CD14-positive monocyte (primary cell): ENCODE measurements around the gene DNAJA4. TPM values are rescaled to one million over a fixed set of nuclear protein-coding genes. Genes with fewer than 3 reads are reported as not detected.

Source experiments
- DNase-seq, 3 donors: peaks; one replicate each; pipeline ENCODE4 v3.0.0-alpha.2; 2011 to 2022
- H2AFZ ChIP-seq: 2 replicates; pipeline ENCODE4 v1.6.0; 2012; ENCODE audit warnings: mild to moderate bottlenecking, low read depth, low read length, inconsistent platforms; ENCODE audit not compliant: insufficient read depth, poor library complexity, severe bottlenecking
- H3K27ac ChIP-seq, 2 donors: 1 replicate in 1 of 2; 2 replicates in 1 of 2; pipeline ENCODE4 v1.5.1; 2012 to 2013; ENCODE audit warnings: low read length in 2 of 2, control low read depth in 1 of 2, inconsistent platforms in 1 of 2, low read depth in 1 of 2, mild to moderate bottlenecking in 1 of 2
- H3K27me3 ChIP-seq, 2 donors: one replicate each; pipeline versions ENCODE4 v1.6.0 to v1.6.1; 2011 to 2013; ENCODE audit warnings: low read length in 2 of 2; ENCODE audit not compliant: control insufficient read depth in 2 of 2, insufficient read depth in 2 of 2
- H3K36me3 ChIP-seq, 2 donors: replicated peaks in 1 of 2; 1 replicate in 1 of 2; 2 replicates in 1 of 2; pipeline versions ENCODE4 v1.5.1 to v1.6.1; 2012 to 2013; ENCODE audit warnings: low read length in 2 of 2, control low read depth in 1 of 2, inconsistent platforms in 1 of 2, mild to moderate bottlenecking in 1 of 2; ENCODE audit not compliant: insufficient read depth in 2 of 2, control insufficient read depth in 1 of 2
- H3K4me1 ChIP-seq, 2 donors: 1 replicate in 1 of 2; 2 replicates in 1 of 2; pipeline versions ENCODE4 v1.5.1 to v1.6.1; 2012 to 2013; ENCODE audit warnings: low read length in 2 of 2, control low read depth in 1 of 2, inconsistent platforms in 1 of 2, mild to moderate bottlenecking in 1 of 2, moderate library complexity in 1 of 2; ENCODE audit not compliant: insufficient read depth in 2 of 2, control insufficient read depth in 1 of 2
- H3K4me2 ChIP-seq: replicated peaks from 2 replicates; pipeline ENCODE3; 2012; ENCODE audit warnings: low read length, moderate library complexity, mild to moderate bottlenecking; ENCODE audit not compliant: poor library complexity, severe bottlenecking; ENCODE audit errors: extremely low read depth
- H3K4me3 ChIP-seq, 3 experiments: fragments of 200-600 bp in 1 of 3; sonication (generic) in 1 of 3; replicated peaks in 1 of 3; 1 replicate in 2 of 3; 2 replicates in 1 of 3; pipeline ENCODE4 v1.5.1; 2011 to 2013; ENCODE audit warnings: low read length in 3 of 3, mild to moderate bottlenecking in 3 of 3, control low read depth in 2 of 3, low read depth in 2 of 3, inconsistent platforms in 1 of 3, moderate library complexity in 1 of 3
- H3K79me2 ChIP-seq: 2 replicates; pipeline ENCODE4 v1.6.0; 2012; ENCODE audit warnings: mild to moderate bottlenecking, control low read depth, inconsistent platforms, low read length, moderate library complexity; ENCODE audit not compliant: insufficient read depth
- H3K9ac ChIP-seq: 2 replicates; pipeline ENCODE4 v1.6.0; 2017; ENCODE audit warnings: low read length, mild to moderate bottlenecking; ENCODE audit not compliant: insufficient read depth, poor library complexity, severe bottlenecking
- H3K9me3 ChIP-seq, 2 donors: replicated peaks in 1 of 2; 1 replicate in 1 of 2; 2 replicates in 1 of 2; pipeline versions ENCODE4 v1.5.1 to v1.6.1; 2012 to 2013; ENCODE audit warnings: low read length in 2 of 2, control low read depth in 1 of 2; ENCODE audit not compliant: control insufficient read depth in 1 of 2, insufficient read depth in 1 of 2
- H4K20me1 ChIP-seq: 2 replicates; pipeline ENCODE4 v1.6.0; 2012; ENCODE audit warnings: mild to moderate bottlenecking, low read length, control low read depth, moderate library complexity; ENCODE audit not compliant: insufficient read depth
- H3K27ac Mint-ChIP-seq, 7 donors: one replicate each; pipeline ENCODE4 v1.8.0; 2020; ENCODE audit warnings: mild to moderate bottlenecking in 7 of 7, mixed read lengths in 7 of 7, moderate library complexity in 6 of 7, inconsistent platforms in 2 of 7
- H3K27me3 Mint-ChIP-seq, 3 donors: one replicate each; pipeline ENCODE4 v1.8.0; 2021 to 2022; ENCODE audit warnings: low read depth in 3 of 3, mild to moderate bottlenecking in 3 of 3, mixed read lengths in 3 of 3, moderate library complexity in 3 of 3, inconsistent platforms in 1 of 3
- H3K36me3 Mint-ChIP-seq, 2 donors: one replicate each; pipeline ENCODE4 v1.8.0; 2020; ENCODE audit warnings: mixed read lengths in 2 of 2, inconsistent platforms in 1 of 2, mild to moderate bottlenecking in 1 of 2
- H3K4me1 Mint-ChIP-seq: one replicate; pipeline ENCODE4 v1.8.0; 2020; ENCODE audit warnings: mild to moderate bottlenecking, mixed read lengths
- H3K4me3 Mint-ChIP-seq, 2 donors: one replicate each; pipeline ENCODE4 v1.8.0; 2020; ENCODE audit warnings: mild to moderate bottlenecking in 2 of 2, mixed read lengths in 2 of 2, moderate library complexity in 1 of 2
- H3K9me3 Mint-ChIP-seq, 7 donors: one replicate each; pipeline ENCODE4 v1.8.0; 2020 to 2022; ENCODE audit warnings: mixed read lengths in 7 of 7, mild to moderate bottlenecking in 6 of 7, moderate library complexity in 6 of 7, inconsistent platforms in 2 of 7
- WGBS: methylation state at CpG from one replicate; pipeline ENCODE4 v1.1.5; 2013; ENCODE audit warnings: missing lambda C conversion rate; ENCODE audit not compliant: insufficient coverage; 5-methylcytosine and 5-hydroxymethylcytosine counted together
- intact Hi-C, 2 donors: fragments of 100-400 bp; cut with micrococcal nuclease; formaldehyde crosslinking; loops; one replicate each; pipeline versions ENCODE4 v1.15.0 to v1.15.1; 2023
- polyA plus RNA-seq, 3 donors: library from polyadenylated mRNA; depleted of rRNA in 1 of 3; unstranded in 2 of 3; stranded (reverse) in 1 of 3; fragments of 300-500 nt in 2 of 3; fragments of >200 nt in 1 of 3; fragmentation: Illumina TruSeq in 2 of 3; gene quantifications; 1 replicate in 2 of 3; 2 replicates in 1 of 3; pipeline ENCODE4 v1.2.3, GENCODE V29; 2012 to 2021
- TF ChIP-seq, protein P1 (sequence below): fragments of 200-600 bp; IDR thresholded peaks from one replicate; pipeline ENCODE4 v1.8.0; 2022; ENCODE audit warnings: antibody characterized with exemption, mild to moderate bottlenecking

DNAJA4 gene
- polyA plus RNA-seq, 3 donors: 2.4 to 20.9 (median 2.5) TPM

DNA sequence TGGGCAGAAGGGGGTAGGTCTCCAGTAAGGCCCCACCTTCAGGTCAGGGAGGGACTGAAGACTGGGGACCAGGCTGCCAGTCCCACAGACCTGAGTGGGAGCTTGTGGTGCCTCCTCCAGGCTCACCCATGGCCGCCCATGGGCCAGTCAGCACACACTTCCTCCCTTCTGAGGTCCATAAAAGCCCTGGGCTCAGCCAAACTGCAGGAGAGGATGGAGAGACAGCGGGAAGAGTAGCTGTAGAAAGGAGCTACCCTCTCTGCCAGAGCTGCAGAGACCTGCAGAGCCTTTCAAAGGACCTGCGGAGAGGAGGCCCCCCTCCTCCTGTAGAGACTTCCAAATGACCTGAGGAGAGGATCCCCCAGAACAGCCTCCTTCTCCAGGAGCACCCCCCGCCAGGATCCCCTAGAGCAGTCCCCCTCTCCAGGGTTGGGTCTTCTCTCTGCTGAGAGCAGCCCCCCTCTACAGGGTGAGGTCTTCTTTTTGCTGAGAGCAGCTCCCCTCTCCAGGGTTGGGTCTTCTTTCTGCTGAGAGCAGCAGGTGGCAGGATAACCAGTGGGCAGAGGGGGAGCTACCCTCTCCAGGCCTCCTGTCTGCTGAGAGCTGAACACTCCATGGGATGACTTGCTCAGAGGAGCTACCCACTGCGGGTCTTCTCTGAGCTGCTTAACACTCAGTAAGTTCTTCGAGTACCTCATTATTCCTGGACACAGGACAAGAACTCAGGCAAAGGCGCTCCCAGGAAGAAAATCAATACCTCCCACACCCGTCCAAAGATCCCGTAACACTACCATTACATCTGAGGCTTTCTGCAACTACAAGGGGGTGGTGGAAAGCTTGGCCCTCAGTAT, 40.1 kb downstream of the DNAJA4 start:
- TF ChIP-seq, protein P1, sequence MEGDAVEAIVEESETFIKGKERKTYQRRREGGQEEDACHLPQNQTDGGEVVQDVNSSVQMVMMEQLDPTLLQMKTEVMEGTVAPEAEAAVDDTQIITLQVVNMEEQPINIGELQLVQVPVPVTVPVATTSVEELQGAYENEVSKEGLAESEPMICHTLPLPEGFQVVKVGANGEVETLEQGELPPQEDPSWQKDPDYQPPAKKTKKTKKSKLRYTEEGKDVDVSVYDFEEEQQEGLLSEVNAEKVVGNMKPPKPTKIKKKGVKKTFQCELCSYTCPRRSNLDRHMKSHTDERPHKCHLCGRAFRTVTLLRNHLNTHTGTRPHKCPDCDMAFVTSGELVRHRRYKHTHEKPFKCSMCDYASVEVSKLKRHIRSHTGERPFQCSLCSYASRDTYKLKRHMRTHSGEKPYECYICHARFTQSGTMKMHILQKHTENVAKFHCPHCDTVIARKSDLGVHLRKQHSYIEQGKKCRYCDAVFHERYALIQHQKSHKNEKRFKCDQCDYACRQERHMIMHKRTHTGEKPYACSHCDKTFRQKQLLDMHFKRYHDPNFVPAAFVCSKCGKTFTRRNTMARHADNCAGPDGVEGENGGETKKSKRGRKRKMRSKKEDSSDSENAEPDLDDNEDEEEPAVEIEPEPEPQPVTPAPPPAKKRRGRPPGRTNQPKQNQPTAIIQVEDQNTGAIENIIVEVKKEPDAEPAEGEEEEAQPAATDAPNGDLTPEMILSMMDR: no peak
- H3K4me3 Mint-ChIP-seq: no peak overlapping the region
- Histone ChIP-seq H3K36me3 (no peaks in the 10 kb centered on the region), H3K27me3 (no peaks in the 10 kb centered on the region), H3K4me2 (no peak overlapping the region), H3K9ac (no peak overlapping the region), H4K20me1 (no peaks in the 10 kb centered on the region), H3K4me3 (no peak overlapping the region), H3K4me1 (peaks cover 63 to 74% of the 10 kb centered on the region in 2 donors), H3K79me2 (no peaks in the 10 kb centered on the region), H3K9me3 (peaks cover 0 to 6% of the 10 kb centered on the region in 2 donors), H3K27ac (no peak overlapping the region), H2AFZ (no peak overlapping the region)
- peak overlapping the region in 1 of 7 donors; percentile 41 for H3K27ac Mint-ChIP-seq
- peaks cover 57% of the 10 kb centered on the region for H3K4me1 Mint-ChIP-seq
- peaks cover 0 to 7% (median 0%) of the 10 kb centered on the region in 7 donors for H3K9me3 Mint-ChIP-seq
- no peaks in the 10 kb centered on the region for H3K36me3 Mint-ChIP-seq
- intact Hi-C loops: loop anchor here in 1 of 2 donors (5.0 to 10.0 kb wide), 2 partner anchors 133 to 570 kb away; partner anchors contain the start of genes IREB2 and MORF4L1
- DNase-seq: no peak
- H3K27me3 Mint-ChIP-seq: peaks cover 0 to 2% (median 0%) of the 10 kb centered on the region in 3 donors
- 92% methylated on average over 2 of the region's 9 CpGs for WGBS

DNA sequence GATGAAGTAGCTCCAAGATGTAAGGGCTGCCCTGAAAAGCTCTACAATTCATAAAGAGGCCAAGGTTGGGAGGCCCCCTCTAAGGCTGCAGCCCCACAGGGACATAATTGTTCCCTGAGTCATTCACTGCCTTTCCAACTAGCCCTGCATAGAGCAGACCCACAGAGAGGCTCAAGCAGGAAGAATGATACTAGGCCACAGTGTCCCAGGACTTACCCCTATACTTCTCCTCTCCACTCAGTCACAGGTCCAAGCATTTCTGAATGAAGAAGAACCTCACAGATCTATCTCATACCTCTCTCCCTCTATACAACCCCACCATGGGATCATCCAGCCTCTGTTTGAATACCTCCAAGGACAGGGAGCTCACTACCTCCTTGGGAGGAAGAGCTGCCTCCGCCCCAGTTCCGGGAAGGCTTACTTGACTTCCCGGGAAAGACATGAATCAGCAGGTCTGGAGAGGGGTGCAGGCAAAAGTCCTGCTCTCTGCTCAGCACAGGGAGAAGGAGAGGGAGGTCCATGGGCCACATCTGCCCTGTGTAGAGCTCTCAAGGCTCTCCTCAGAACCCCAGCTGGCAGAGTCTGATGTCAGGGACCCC, 41.9 kb downstream of the DNAJA4 start:
- H3K27me3 Mint-ChIP-seq: peaks cover 0 to 2% (median 0%) of the 10 kb centered on the region in 3 donors
- H3K36me3 ChIP-seq: no peaks in the 10 kb centered on the region
- no peaks in the 10 kb centered on the region for H3K36me3 Mint-ChIP-seq
- peaks cover 47 to 57% of the 10 kb centered on the region in 2 donors for H3K4me1 ChIP-seq
- no peaks in the 10 kb centered on the region for H3K27me3 ChIP-seq
- peak overlapping the region in 3 of 7 donors; percentile 46 to 67 (median 66) for H3K27ac Mint-ChIP-seq
- TF ChIP-seq, protein P1: no peak
- no peak overlapping the region for H3K4me3 Mint-ChIP-seq
- H2AFZ ChIP-seq: peak overlapping the region; percentile 29
- no peaks in the 10 kb centered on the region for H4K20me1 ChIP-seq
- no peak overlapping the region for H3K9ac ChIP-seq
- no peak overlapping the region for H3K4me3 ChIP-seq
- peaks cover 42% of the 10 kb centered on the region for H3K4me1 Mint-ChIP-seq
- no peaks in the 10 kb centered on the region for H3K79me2 ChIP-seq
- DNase-seq: no peak
- intact Hi-C loops: loop anchor here in 1 of 2 donors (10.0 kb wide), 1 partner anchor 569 kb away; the partner anchor contains the start of gene MORF4L1
- H3K9me3 Mint-ChIP-seq: peaks cover 0 to 7% (median 0%) of the 10 kb centered on the region in 7 donors
- peaks cover 0 to 6% of the 10 kb centered on the region in 2 donors for H3K9me3 ChIP-seq
- peak overlapping the region in 1 of 2 donors; percentile 45 for H3K27ac ChIP-seq
- WGBS: 96% methylated on average over 3 of the region's 3 CpGs
- no peak overlapping the region for H3K4me2 ChIP-seq
